GM19351 (cell line): ENCODE measurements around the gene PYGM.

ENCODE experiments used
- ATAC-seq: cut with Tn5 transposase; IDR thresholded peaks from one replicate; pipeline ENCODE4 v1.9.1; 2021; ENCODE audit warnings: mild to moderate bottlenecking, moderate library complexity; ENCODE audit not compliant: unreplicated experiment

The PYGM gene

DNA sequence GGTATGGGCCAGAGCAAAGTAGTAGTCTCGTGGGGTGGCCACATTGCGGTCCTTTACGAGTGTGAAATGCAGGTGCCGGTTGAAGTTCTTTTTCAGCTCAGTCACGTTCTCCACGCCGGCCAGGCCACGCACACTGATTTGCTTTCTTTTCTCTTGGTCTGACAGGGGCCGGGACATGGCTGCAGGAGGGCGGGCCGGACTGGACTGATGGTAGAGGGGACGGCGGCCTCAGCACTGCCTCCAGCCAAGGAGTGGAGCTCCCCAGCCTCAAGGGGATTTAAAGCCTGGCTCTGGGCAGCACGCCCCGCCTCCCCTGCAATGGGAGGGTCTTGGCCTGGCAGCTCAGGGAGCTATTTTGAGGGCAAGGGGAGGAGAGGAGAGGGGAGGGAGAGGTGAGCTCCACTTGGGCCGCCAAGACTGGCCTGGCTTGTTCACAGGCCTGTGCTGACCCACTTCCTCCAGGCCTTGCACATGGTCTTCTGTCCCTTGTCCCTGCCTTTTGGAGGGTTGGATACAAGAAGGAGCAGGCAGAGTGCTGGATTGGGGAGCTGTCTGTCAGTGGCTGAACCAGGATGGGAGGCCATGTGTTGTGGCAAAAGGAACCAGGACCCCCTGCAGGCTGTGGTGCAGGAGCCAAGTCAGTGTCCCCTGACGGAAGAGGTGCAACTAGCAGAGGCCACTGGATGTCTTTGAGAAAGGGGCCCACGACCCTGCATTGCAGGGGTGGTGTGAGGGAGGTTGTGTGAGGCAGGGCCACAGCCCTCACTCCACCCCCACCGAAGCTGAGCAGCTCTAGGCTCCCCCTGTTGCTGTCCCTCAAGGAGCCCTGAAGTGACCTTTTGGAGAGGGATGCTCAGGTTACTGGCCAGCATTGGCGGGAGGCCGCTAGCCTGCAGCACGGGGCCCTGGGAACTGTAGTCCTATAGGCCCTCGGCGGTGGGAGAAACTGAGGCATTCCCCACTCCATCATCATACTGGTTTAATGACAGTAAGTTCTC is at the start of gene PYGM:
Gene PYGM, minus strand, starts transcription at position 253 of the 998 bp plus-strand sequence. Its CDS starts 76 bp downstream, at position 177.
- no peak for ATAC-seq

- no peak for ATAC-seq
Measured at GRCh38 chr11:64805481-64805880, 45.7 kb upstream of the PYGM start.

DNA sequence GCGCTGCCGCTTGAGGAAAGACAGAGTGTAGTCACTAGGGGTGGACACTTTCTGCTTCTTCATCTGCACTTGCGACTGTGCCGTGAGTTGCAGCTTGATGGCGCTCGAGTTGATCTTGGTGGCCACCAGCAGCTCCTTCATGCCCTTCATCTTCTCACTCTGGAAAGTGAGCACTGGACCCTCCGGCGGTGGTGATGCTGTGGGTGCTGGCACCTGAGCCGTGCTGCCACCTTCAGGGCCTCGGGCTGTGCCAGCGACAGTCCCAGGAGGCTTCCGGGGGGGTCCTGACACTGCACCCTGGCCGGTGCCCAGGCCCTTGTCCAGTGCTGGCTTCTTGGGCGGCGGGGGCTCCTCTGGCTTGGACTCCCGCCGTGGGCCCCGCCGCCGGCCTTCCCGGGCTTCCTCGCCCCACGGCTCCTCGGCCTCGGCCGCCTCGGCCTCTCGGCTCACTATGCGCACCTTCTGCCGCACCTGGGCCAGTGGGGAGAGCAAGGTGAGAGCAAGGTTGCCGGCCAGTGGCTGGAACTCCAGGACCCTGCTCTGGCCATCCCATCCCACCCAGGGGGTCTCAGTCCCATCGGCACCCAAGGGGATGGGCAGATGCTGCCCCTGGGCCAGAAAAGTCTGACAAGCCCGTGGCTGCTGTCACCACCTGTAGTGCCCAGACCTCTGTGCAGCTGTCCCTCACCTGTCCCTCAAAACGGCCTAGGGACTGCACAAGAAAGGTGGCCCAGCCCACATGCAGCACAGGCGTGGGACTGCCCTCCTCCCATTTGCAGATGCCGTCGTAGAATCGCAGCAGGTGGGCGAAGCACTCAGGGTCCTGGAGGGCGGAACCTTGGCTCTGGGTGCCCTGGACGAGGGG is 44.8 kb upstream of the PYGM start:
- ATAC-seq = no peak

- no peak for ATAC-seq
Measured at GRCh38 chr11:64803846-64804345, 44.1 kb upstream of the PYGM start.

DNA sequence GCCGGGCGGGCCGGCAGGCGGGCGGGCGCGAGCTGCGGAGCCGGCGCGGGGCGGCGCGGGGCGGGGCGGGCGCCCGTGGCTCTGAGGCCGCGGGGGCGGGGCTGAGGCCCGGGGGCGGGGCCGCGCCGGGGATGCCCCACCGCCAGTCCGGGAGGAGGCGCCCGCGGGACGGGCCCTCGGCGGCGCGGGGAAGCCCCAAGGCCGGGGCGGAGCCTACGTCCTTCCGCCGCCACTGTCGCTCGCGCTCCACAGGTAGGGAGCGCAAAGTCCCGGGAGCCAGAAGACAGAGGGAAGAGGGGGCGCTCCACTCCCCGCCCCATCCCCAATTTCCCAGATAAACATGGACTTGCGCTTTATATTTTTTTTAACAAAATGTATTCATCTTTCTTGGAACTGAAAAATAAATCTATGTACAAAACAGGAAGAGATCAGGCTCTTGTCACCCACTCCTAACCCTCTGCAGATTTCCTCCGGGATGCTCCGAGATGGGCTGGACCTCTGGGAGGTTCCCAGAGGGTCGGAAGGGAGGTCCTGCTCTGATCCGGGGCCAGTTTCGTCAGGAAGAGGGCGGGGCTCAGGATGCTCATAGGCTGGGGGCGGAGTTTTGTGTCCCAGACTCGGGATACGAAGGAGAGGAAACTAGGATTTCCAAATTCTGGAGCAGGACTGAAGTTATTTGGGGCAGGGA is 43.5 kb upstream of the PYGM start, which contains the start of gene MAP4K2:
Gene MAP4K2, minus strand, starts transcription at position 57 of the 688 bp plus-strand sequence. CDS start 65 bp downstream, outside the sequence.
- peak; percentile 61 for ATAC-seq

DNA sequence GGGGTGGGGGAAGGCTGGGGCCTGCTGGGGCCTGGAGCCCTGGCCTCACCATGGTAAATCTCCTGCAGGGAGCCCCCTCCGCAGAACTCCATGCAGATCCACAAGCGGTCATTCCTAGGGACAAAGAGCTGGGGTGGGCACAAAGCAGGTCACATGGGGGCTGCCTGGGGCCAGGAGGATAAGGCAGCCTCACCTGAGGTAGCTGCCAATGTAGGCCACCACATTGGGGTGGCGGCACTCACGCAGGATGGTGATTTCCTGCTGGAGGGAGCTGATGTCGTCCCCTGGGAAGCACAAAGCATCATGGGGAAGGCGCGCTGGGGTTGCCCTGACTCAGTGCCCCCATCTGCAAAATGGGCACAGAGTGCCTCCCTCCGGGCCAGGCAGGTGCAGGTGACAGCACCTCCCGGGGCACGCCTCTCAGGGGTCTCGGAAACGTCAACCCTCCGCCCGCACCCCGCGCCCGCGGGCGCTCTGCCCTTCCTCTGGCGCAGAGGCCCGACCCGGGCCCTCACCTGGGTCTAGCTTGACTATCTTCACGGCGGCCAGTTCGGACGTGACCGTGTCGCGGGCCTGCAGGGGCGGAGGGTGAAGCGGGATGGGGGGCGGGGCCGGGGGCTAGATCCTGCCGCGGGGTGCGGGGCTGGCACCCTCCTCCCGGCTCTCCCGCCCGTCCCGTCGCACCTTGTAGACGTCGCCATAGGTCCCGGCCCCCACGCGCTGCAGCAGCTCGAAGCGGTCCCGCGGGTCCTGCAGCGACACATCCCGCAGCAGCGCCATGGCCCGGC is 42.8 kb upstream of the PYGM start:
- peak; percentile 20 for ATAC-seq

GRCh38 chr11:64801561-64802369 is 42.0 kb upstream of the PYGM start:
- no peak for ATAC-seq

- ATAC-seq = no peak
Measured at GRCh38 chr11:64801158-64801464, 41.3 kb upstream of the PYGM start.

- ATAC-seq = no peak
Measured at GRCh38 chr11:64800303-64801157, 40.8 kb upstream of the PYGM start.

DNA sequence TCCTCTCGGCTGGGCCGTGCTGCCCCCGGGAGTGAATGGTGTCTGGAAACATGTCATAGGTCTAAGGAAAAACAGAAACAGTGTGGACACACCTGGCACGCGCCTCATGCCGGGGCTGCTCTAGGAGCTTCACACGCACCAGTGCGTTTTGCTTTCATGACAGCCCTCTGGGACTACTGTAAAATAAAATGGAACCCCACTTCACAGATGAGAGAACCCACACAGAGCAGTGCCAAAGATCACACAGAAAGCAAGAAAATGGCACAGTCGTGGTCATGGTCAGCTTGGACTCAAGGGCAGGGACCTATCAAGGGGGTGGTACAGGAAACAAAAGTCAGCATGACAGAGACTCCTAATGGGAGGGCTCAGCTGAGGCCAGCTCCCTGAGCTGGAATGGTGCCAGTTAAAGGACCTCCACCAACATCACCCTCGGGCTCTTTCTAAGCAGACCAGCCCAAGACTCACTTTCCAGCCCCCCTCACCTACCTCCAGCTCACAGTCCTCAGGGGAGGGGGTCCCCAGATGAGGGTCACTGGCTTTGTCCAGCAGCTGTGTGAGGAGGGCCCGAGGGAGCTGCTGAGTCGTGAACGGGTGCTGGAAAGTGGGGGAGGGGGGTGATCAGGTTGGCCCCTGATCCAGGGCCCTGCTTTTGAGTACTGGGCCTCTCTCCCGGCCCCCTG is 40.0 kb upstream of the PYGM start:
- ATAC-seq = no peak

DNA sequence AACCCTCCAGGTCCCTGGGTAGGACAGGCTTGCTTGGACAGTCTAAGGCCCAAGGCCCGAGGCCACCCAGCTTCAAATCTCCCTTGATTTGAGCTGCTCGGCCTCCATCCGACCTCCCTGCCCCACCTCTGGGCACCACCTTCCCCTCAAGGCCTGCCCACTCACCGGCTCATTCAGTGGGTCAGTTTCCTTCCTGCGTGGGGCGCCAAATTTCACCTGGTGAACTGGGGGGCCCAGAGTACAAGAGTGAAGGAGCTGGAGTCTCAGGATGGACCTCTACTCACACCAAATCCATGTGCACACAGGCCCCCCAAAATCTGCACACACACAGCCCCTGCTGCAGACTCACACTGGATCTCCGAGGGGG is 39.5 kb upstream of the PYGM start:
- ATAC-seq = no peak

DNA sequence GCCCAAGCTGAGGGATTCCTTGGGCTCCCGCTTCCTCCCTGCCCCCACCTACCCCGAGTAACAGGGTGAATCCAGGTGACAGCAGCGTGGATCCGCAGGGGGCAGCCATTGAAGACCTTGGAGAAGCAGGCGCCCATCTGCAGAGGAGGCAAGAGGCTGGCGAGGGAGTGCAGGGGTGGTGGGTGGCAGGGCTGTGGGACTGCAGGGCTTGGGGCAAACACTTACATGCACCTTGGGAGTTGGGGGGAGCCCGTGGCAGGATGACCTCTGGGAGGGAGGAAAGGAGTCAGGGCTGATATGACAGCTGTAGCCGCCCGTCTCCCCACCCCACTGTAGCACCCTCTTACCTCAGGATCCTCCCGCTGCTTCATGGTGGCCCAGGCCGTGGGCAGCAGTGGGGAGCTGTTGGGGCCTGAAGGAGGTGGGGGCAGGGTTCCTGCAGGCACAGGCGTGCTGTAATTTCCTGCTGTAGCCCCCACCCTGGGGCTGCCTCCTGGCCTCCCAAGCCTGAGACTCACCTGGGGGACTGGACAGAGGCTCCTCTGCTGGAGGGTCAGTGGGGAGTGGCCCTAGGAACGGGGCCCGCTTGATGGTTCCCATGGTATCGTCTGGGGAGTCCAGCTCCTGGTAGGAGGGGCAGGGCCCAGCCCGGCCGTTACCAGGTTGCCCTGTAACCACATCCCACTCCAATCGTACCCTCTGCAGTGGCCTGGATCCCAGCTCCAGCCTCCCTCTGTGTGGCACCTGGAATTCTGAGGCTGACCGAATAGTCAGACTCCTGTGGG is 37.2 kb upstream of the PYGM start:
- no peak for ATAC-seq

DNA sequence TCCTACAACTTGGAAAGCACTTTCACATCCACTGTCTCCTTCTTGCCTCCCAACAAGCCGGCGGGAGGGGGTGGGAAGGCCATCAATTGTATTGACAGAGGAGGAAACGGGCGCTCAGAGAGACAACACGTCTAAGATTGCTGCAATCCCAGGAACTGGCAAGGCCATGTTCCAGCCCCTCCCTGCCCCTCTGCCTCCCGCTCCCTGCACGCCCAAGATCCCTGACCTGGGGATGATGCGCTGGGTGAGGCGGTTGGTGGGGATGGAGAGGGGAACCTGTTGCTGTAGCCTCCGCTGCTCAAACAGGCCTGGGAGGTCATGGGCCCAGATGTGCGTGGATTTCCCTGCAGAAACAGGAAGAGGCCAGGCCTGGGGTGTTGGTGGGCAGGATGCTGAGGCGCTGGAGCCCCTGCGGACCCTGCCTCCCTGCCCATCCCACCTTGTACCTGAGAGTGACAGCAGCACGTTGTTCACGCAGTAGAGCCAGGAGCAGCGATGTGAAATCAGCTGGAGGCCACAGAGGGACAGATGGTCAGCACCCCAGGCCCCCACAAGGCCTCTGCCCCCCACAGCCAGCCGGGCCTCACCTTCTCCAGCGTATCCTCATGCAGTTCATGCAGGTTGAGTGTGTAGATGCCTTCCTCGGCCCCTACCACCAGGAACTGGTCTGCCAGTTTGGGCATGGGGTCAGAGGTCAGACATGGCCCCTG is 36.4 kb upstream of the PYGM start:
- ATAC-seq = no peak

DNA sequence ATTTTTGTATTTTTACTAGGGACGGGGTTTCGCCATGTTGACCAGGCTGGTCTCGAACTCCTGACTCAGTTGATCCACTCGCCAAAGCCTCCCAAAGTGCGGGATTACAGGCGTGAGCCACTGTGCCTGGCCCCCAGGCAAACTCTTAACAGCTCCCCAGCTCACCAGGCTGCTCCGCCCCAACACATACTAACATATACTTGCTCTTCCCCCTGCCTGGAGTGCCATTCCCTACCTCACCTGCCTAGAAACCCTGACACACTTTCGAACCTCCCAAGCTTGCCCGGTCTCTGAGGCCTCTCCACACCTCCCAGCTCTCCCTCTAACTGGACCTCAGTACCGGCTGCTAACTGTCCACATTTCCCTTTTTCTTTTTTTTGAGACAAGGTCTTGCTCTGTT is 34.8 kb upstream of the PYGM start:
- no peak for ATAC-seq

DNA sequence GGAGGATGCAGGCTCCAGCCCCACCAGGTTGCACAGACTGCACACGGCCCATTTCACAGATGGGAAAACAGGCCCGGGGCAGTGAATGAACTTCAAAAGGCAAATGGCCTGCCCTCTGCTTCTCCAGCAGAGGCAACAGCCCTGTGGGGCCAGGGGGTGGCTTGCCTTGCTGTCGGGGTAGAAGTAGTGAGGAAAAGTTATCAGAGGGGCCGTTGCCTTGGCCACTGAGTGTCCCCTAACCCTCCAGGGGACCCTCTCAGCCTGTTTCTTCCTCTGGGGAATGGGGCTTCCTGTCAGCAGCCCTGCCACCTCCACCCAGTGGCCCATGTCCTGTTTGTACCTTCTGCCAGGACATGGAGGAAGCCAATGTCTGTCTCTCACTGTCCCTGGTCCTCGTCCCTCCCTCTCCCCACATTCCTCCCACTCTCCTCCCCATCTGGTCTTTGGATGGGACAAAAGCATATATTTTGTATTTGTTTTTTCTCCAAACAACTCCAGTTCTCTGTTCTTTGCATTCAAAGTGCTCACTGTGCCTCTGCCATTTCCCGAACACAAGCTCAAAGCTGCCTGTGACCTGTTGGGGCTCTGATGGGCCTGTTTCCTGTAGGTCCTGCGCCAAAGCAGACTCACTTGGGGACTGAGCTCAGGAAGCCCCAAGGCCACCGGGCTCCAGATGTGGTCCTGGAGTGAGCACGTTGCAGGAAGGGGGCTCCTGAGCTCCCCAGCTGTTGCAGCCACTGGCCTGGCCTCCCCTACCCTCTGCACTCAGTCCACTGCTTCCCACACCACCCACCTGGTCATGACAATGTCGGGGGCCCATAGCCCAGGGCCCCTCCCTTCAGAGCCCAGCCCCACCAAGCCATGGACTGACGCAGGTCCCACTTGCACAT is 33.7 kb upstream of the PYGM start:
- no peak for ATAC-seq
